HEK293 (cell line): ENCODE results near the gene RSRC1.

Experiments used
- CTCF ChIA-PET: fragments of 350-600 bp; formaldehyde crosslinking; extraction: SDS; loops from one replicate; lab custom pipeline; 2021; ENCODE audit warnings: antibody characterized with exemption; lab: Yijun Ruan, JAX
- POLR2A ChIA-PET: fragments of 300-600 bp; formaldehyde crosslinking; extraction: SDS; loops from one replicate; lab custom pipeline; 2020; ENCODE audit warnings: antibody characterized with exemption, inconsistent platforms; lab: Yijun Ruan, JAX
- H3K27ac ChIP-seq: fragments of 200-500 bp; sonication (Bioruptor generic); 2 replicates; pipeline ENCODE4 v1.5.1; 2014; ENCODE audit warnings: low read depth, low read length, control low read depth, inconsistent platforms; ENCODE audit errors: extremely low read depth
- H3K36me3 ChIP-seq, 2 experiments: fragments of 200-500 bp in 1 of 2; sonication (Bioruptor generic) in 1 of 2; 1 replicate in 1 of 2; 2 replicates in 1 of 2; pipeline ENCODE4 v1.5.1; 2014 to 2017; ENCODE audit warnings: inconsistent platforms in 2 of 2, low read length in 2 of 2; ENCODE audit not compliant: control insufficient read depth in 2 of 2, insufficient read depth in 1 of 2
- H3K4me1 ChIP-seq: fragments of 200-500 bp; sonication (Bioruptor generic); 2 replicates; pipeline ENCODE4 v1.5.1; 2014; ENCODE audit warnings: mild to moderate bottlenecking, low read length, inconsistent platforms; ENCODE audit not compliant: control insufficient read depth, insufficient read depth
- H3K4me3 ChIP-seq: 2 replicates; pipeline ENCODE4 v1.5.1; 2011; ENCODE audit warnings: low read depth, mild to moderate bottlenecking, control low read depth, low read length, moderate library complexity
- H3K9me3 ChIP-seq: fragments of 200-500 bp; sonication (Bioruptor generic); 2 replicates; pipeline ENCODE4 v1.5.1; 2014; ENCODE audit warnings: low read depth, low read length, inconsistent platforms; ENCODE audit not compliant: control insufficient read depth, insufficient read depth
- AEBP2 ChIP-seq: fragments of 450-650 bp; formaldehyde crosslinking; IDR thresholded peaks from 2 replicates; pipeline ENCODE4 v1.5.1; 2016; ENCODE audit warnings: missing biosample characterization, missing genetic modification characterization, borderline replicate concordance
- EGR2 ChIP-seq: fragments of 450-650 bp; formaldehyde crosslinking; IDR thresholded peaks from 2 replicates; pipeline ENCODE4 v1.5.1; 2016; ENCODE audit warnings: low read depth, missing biosample characterization, missing genetic modification characterization
- HIC1 ChIP-seq: fragments of 450-650 bp; formaldehyde crosslinking; IDR thresholded peaks from 2 replicates; pipeline ENCODE4 v1.5.1; 2016; ENCODE audit warnings: missing biosample characterization, missing genetic modification characterization
- HOXC10 ChIP-seq: sonication (generic); formaldehyde crosslinking; IDR thresholded peaks from 2 replicates; pipeline ENCODE4 v1.8.1; 2023; ENCODE audit warnings: mild to moderate bottlenecking, missing genetic modification reagents
- KLF10 ChIP-seq: fragments of 450-650 bp; IDR thresholded peaks from 2 replicates; pipeline ENCODE4 v1.5.1; 2018; ENCODE audit warnings: missing biosample characterization, mild to moderate bottlenecking, missing genetic modification characterization
- KLF7 ChIP-seq: fragments of 450-650 bp; formaldehyde crosslinking; IDR thresholded peaks from 2 replicates; pipeline ENCODE4 v1.5.1; 2016; ENCODE audit warnings: missing biosample characterization, missing genetic modification characterization, borderline replicate concordance
- PBX3 ChIP-seq: sonication (generic); formaldehyde crosslinking; IDR thresholded peaks from 2 replicates; pipeline ENCODE4 v1.8.1; 2022; ENCODE audit warnings: mild to moderate bottlenecking, moderate library complexity, missing genetic modification reagents
- PRDM1 ChIP-seq: fragments of 450-650 bp; formaldehyde crosslinking; IDR thresholded peaks from 2 replicates; pipeline ENCODE4; 2016; ENCODE audit warnings: missing biosample characterization, missing genetic modification characterization
- YY1 ChIP-seq: fragments of 450-650 bp; formaldehyde crosslinking; IDR thresholded peaks from 2 replicates; pipeline ENCODE4 v1.5.1; 2018; ENCODE audit warnings: missing biosample characterization, missing genetic modification characterization
- ZBTB44 ChIP-seq: fragments of 450-650 bp; IDR thresholded peaks from 2 replicates; pipeline ENCODE4 v1.5.1; 2018; ENCODE audit warnings: missing biosample characterization, mild to moderate bottlenecking, missing genetic modification characterization
- ZBTB49 ChIP-seq: fragments of 450-650 bp; formaldehyde crosslinking; IDR thresholded peaks from 2 replicates; pipeline ENCODE4 v1.5.1; 2016; ENCODE audit warnings: missing biosample characterization, missing genetic modification characterization, low read depth
- ZFHX2 ChIP-seq: fragments of 450-650 bp; formaldehyde crosslinking; conservative IDR thresholded peaks from 2 replicates; pipeline ENCODE4 v1.5.1; 2016; ENCODE audit warnings: missing biosample characterization, missing genetic modification characterization
- ZNF10 ChIP-seq: fragments of 450-650 bp; formaldehyde crosslinking; IDR thresholded peaks from 2 replicates; pipeline ENCODE4 v1.5.1; 2017; ENCODE audit warnings: missing biosample characterization, missing genetic modification characterization
- ZNF114 ChIP-seq: fragments of 450-650 bp; formaldehyde crosslinking; IDR thresholded peaks from 2 replicates; pipeline ENCODE4 v1.5.0; 2017; ENCODE audit warnings: missing biosample characterization, missing genetic modification characterization
- ZNF18 ChIP-seq: fragments of 450-650 bp; formaldehyde crosslinking; IDR thresholded peaks from 2 replicates; pipeline ENCODE4 v1.5.1; 2016; ENCODE audit warnings: missing biosample characterization, missing genetic modification characterization
- ZNF2 ChIP-seq: fragments of 450-650 bp; formaldehyde crosslinking; IDR thresholded peaks from 2 replicates; pipeline ENCODE4 v1.5.1; 2016; ENCODE audit warnings: missing biosample characterization, missing genetic modification characterization
- ZNF23 ChIP-seq: fragments of 450-650 bp; formaldehyde crosslinking; IDR thresholded peaks from 2 replicates; pipeline ENCODE4 v1.5.1; 2016; ENCODE audit warnings: missing biosample characterization, missing genetic modification characterization, borderline replicate concordance
- ZNF341 ChIP-seq: fragments of 450-650 bp; formaldehyde crosslinking; IDR thresholded peaks from 2 replicates; pipeline ENCODE4; 2016; ENCODE audit warnings: low read depth, missing biosample characterization, missing genetic modification characterization
- ZNF362 ChIP-seq: fragments of 450-650 bp; formaldehyde crosslinking; IDR thresholded peaks from 2 replicates; pipeline ENCODE4 v1.5.1; 2016; ENCODE audit warnings: missing biosample characterization, missing genetic modification characterization
- ZNF521 ChIP-seq: fragments of 450-650 bp; formaldehyde crosslinking; IDR thresholded peaks from 2 replicates; pipeline ENCODE4 v1.5.1; 2017; ENCODE audit warnings: missing biosample characterization, mild to moderate bottlenecking, missing genetic modification characterization
- ZNF580 ChIP-seq: fragments of 450-650 bp; formaldehyde crosslinking; IDR thresholded peaks from 2 replicates; pipeline ENCODE4 v1.5.1; 2016; ENCODE audit warnings: missing biosample characterization, missing genetic modification characterization
- ZNF830 ChIP-seq: fragments of 450-650 bp; IDR thresholded peaks from 2 replicates; pipeline ENCODE4 v1.5.0; 2018; ENCODE audit warnings: missing biosample characterization, missing genetic modification characterization, low read depth, mild to moderate bottlenecking, moderate library complexity
- ZXDB ChIP-seq: fragments of 450-650 bp; formaldehyde crosslinking; IDR thresholded peaks from 2 replicates; pipeline ENCODE4 v1.5.1; 2016; ENCODE audit warnings: missing biosample characterization, missing genetic modification characterization

The RSRC1 gene

GRCh38 chr3:158347966-158348365 lies 238.1 kb downstream of the RSRC1 start (continued):
- TF ChIP-seq PBX3: no peak
- no peak for TF ChIP-seq ZXDB (tag by site-specific recombination)
- no peak for TF ChIP-seq ZNF10 (tag by site-specific recombination)
- no peak for TF ChIP-seq ZBTB44 (tag by site-specific recombination)
- no peak for TF ChIP-seq HIC1 (tag by site-specific recombination)
- no peak for TF ChIP-seq ZNF580
- TF ChIP-seq YY1: no peak
- no peak for TF ChIP-seq ZFHX2
- TF ChIP-seq ZNF521 (tag by site-specific recombination): no peak

- CTCF ChIA-PET: no interaction called here
- POLR2A ChIA-PET: no interaction called here
- Histone ChIP-seq H3K9me3 (no peaks in the 10 kb centered on the region), H3K4me1 (no peaks in the 10 kb centered on the region), H3K36me3 (no peaks in the 10 kb centered on the region), H3K4me3 (no peak overlapping the region), H3K27ac (no peak overlapping the region)
- TF ChIP-seq AEBP2 (tag by site-specific recombination) (no peak), ZNF114 (tag by site-specific recombination) (no peak), HOXC10 (CRISPR knock-in tag) (no peak), KLF7 (tag by site-specific recombination) (no peak), ZNF18 (no peak), ZNF362 (tag by site-specific recombination) (no peak), KLF10 (tag by site-specific recombination) (no peak), ZNF341 (tag by site-specific recombination) (no peak), ZNF23 (no peak), EGR2 (tag by site-specific recombination) (no peak), YY1 (no peak), ZNF830 (tag by site-specific recombination) (no peak), ZNF2 (tag by site-specific recombination) (no peak), PRDM1 (tag by site-specific recombination) (no peak), ZBTB49 (tag by site-specific recombination) (no peak)
Observed at GRCh38 chr3:158350971-158351370, 241.1 kb downstream of the RSRC1 start.
